Activated T-cell treated with anti-CD3 and anti-CD28 coated beads, Interleukin-2, amount 50 U/mL, for 4 hours (primary cell): Measurements from ENCODE around the gene HMGXB4. TPM values are rescaled to one million over a fixed set of nuclear protein-coding genes. Genes with fewer than 3 reads are reported as not detected.

ENCODE experiments used
- ATAC-seq, 2 donors: fragments of 200-7000 bp; cut with Tn5 transposase; one replicate each; pipeline ENCODE4 v1.10.0; 2021
- DNase-seq: peaks from one replicate; pipeline ENCODE4 v3.0.0-alpha.2; 2020
- H3K27me3 Mint-ChIP-seq: one replicate; pipeline ENCODE4 v1.8.0; 2021; ENCODE audit warnings: low read depth, mixed read lengths
- H3K36me3 Mint-ChIP-seq: one replicate; pipeline ENCODE4 v1.8.0; 2022; ENCODE audit warnings: mixed read lengths; ENCODE audit not compliant: insufficient read depth
- H3K4me1 Mint-ChIP-seq: one replicate; pipeline ENCODE4 v1.8.0; 2021; ENCODE audit warnings: low read depth, mixed read lengths
- H3K4me3 Mint-ChIP-seq: one replicate; pipeline ENCODE4 v1.8.0; 2021; ENCODE audit warnings: mild to moderate bottlenecking, moderate library complexity, mixed read lengths
- H3K9me3 Mint-ChIP-seq: one replicate; pipeline ENCODE4 v1.8.0; 2021; ENCODE audit warnings: mixed read lengths
- total RNA-seq, 3 donors: library from RNA; stranded (reverse); gene quantifications; one replicate each; pipeline ENCODE4 v1.2.1, GENCODE V29; 2021

Gene HMGXB4
- total RNA-seq, 3 donors from 2014 or later = 29.7 to 31.4 (median 30.6) TPM

DNA sequence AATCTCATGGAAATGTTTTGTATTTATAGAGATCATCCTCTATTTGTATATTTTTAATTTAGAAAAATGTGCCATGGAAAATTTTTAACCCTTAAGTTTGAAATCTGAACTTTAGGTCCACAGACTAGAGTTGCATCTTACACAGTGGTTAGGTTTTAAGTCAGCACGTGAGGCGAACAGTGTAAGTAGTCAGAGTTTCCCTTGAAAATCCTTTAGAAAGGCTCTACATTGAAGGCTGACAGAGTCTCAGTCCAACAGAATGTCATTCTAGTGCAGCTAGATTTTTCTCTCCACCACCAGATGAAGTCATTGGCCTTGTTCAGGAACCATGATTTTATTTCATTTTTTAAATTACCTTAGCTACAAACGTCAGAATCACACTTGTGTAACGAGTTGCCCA is 18.7 kb downstream of the HMGXB4 start:
- Mint-ChIP-seq H3K4me3 (no peak overlapping the region), H3K27me3 (no peaks in the 10 kb centered on the region), H3K36me3 (peaks cover 29% of the 10 kb centered on the region), H3K4me1 (peaks cover 25% of the 10 kb centered on the region), H3K9me3 (no peaks in the 10 kb centered on the region)
- ATAC-seq (no peak), DNase-seq (no peak)

DNA sequence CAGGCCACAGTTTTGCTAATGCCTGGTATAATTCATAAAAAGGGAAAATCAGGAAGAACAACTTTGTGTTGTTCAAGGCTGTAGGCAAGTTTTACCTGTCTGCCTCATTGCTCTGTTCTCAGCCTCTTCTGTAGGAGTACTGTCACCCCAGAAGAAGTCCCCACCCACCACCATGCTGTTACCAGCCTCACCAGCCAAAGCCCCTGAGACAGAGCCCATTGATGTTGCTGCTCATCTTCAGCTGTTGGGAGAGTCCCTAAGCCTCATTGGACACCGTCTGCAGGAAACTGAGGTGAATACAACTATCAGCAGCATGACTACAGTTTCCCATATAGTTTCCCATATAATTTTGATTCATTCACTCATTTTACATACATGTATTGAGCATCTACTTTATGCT is 30.8 kb downstream of the HMGXB4 start:
- DNase-seq (no peak), ATAC-seq (peak in 1 of 2 donors; percentile 21)
- Mint-ChIP-seq H3K9me3 (no peaks in the 10 kb centered on the region), H3K4me1 (peaks cover 3% of the 10 kb centered on the region), H3K27me3 (no peaks in the 10 kb centered on the region), H3K4me3 (no peak overlapping the region), H3K36me3 (peaks cover 27% of the 10 kb centered on the region)

DNA sequence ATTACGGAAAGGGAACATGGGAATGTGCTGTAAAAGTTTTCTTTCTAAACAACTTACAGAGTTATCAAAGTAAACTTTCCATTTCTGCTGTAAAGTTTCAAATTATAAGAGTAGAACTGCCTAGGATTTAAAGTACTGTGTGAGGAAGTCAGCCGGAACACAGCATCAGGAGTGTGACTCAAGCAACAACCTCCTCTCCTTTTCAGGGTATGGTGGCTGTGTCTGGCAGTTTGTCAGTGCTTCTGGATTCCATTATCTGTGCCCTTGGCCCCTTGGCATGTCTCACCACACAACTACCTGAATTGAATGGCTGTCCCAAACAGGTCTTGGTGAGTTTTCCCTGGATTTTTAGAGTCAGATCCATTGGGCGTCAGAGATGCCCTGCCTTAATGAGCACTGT is 35.5 kb downstream of the HMGXB4 start:
- DNase-seq = no peak
- no peak for ATAC-seq
- Mint-ChIP-seq H3K4me3 (no peak overlapping the region), H3K9me3 (no peaks in the 10 kb centered on the region), H3K36me3 (peaks cover 26% of the 10 kb centered on the region), H3K27me3 (no peaks in the 10 kb centered on the region), H3K4me1 (no peaks in the 10 kb centered on the region)

DNA sequence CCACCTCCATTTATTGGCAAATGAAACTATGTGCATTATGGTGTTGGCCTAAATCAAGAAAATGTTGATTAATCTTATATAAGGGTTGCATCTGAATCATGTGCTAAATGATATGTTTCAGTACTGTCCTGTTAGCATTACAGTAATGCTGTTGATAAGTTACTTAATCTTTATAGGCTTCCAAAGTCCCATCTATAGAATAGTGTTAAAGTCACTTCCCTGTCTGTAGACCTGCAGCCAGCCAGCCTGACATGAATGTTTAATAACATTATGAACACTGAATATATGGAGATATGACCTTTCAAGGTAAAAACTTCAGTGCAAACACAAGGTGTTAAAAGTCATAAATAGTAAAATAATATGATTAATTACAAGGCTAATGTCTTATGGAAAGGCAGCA is 38.8 kb downstream of the HMGXB4 start:
- Mint-ChIP-seq H3K4me3 (no peak overlapping the region), H3K27me3 (no peaks in the 10 kb centered on the region), H3K9me3 (no peaks in the 10 kb centered on the region), H3K36me3 (peaks cover 24% of the 10 kb centered on the region), H3K4me1 (peaks cover 12% of the 10 kb centered on the region)
- DNase-seq (no peak), ATAC-seq (no peak)

DNA sequence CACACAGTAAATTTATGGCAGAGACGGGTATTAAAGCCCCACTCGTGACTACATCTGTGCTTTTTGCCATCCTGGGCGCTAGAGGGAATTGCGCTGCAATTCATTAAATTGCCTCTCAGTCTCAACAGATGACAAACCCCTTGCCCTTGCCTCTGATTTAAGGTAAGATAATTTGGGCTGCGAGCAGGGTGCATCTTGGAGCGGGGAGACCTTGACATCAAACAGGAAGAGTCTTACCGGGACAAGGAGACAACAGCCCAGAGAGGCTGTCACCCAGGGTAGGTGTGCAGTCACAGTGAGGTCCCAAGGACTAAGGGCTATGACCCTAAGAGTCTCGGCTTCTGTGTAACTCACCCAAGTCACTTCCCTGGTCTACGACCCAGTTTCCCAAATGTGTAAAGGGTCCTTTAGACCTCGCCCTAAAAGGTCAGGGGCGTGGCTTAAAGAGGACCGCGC is 42.0 kb downstream of the HMGXB4 start:
- DNase-seq (peak; percentile 26), ATAC-seq (peak; percentile 19 to 24)
- Mint-ChIP-seq H3K27me3 (no peaks in the 10 kb centered on the region), H3K9me3 (no peaks in the 10 kb centered on the region), H3K36me3 (peaks cover 8% of the 10 kb centered on the region), H3K4me1 (peaks cover 35% of the 10 kb centered on the region), H3K4me3 (peak overlapping the region; percentile 80)

DNA sequence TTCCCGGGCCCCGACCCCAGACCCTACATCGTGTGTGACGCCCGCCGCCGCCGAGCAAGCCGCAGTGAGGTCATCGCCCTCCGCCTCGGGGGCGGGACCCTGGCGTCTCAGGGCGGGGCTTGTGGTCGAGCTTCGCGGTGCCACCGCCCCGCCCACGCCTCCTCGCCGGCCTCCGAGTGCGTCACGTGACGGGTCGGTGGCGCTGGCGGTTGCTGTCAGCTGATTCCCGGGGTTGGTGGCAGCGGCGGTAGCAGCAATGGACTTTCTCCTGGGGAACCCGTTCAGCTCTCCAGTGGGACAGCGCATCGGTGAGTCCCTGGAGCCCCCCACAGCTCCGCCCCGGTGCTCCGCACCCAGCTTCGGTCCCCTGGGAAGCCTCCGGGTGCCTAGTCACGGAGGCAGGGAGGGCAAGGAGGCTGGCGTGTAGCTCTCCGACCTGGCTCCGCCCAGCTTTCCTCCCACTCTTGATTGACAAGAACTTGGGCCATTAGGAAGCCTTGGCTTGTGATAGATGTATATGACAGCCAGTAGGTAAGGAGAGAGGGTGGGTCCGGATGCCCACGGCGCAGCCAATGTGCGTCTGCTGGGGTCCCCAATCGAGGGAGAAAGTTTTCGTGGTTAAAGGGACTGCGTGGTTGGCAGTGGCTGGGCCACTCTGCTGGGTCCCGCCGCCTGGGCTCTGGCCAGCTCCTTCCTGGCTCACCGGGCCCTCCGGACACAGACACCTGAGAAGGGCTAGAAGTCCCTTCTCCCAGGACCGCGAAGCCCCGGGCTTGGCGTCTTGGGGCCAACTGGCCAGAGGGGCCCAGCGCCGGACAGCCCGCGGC is 42.6 kb downstream of the HMGXB4 start, which contains the start of gene TOM1:
Gene TOM1 (plus strand): TSS at position 222 of the 827 bp plus-strand sequence. CDS start 35 bp downstream, at position 257.
- Mint-ChIP-seq H3K4me1 (peaks cover 37% of the 10 kb centered on the region), H3K27me3 (no peaks in the 10 kb centered on the region)

DNA sequence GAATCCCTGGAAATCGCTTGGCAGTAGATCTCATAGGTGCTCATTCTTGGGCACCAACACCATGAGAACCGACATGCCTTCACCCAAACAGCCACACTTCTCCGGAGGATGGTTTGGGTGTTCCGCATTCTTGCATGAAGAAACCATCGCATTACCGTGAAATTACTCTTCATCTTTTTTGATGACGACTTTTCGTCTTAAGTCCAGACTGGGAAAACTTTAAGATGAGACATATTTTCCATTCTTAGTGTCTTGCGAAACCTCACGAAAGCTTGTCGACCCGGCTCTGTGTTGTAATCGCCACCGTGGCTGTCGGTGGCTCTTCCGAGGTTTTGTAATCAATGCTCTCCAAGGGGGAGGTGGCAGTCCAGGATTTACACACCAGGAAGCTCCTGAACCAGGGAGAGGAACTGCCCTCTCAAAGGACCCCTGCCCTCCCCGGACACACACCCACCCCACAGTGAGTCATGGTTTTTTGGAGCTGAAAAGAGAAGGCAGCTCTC is 44.1 kb downstream of the HMGXB4 start:
- H3K36me3 Mint-ChIP-seq = peaks cover 4% of the 10 kb centered on the region
- ATAC-seq (no peak), DNase-seq (no peak)
- peak overlapping the region; percentile 80 for H3K4me3 Mint-ChIP-seq
- peaks cover 51% of the 10 kb centered on the region for H3K4me1 Mint-ChIP-seq
- H3K27me3 Mint-ChIP-seq = no peaks in the 10 kb centered on the region
- H3K9me3 Mint-ChIP-seq = no peaks in the 10 kb centered on the region

More for the DNA sequence above, 42.6 kb downstream of the HMGXB4 start, which contains the start of gene TOM1:
- H3K4me3 Mint-ChIP-seq = peak within 1 kb of the TSS; percentile 80
- ATAC-seq (peak; percentile 97 to 98), DNase-seq (peak; percentile 98)
- peaks cover 6% of the 10 kb centered on the region for H3K36me3 Mint-ChIP-seq
- no peaks in the 10 kb centered on the region for H3K9me3 Mint-ChIP-seq

DNA sequence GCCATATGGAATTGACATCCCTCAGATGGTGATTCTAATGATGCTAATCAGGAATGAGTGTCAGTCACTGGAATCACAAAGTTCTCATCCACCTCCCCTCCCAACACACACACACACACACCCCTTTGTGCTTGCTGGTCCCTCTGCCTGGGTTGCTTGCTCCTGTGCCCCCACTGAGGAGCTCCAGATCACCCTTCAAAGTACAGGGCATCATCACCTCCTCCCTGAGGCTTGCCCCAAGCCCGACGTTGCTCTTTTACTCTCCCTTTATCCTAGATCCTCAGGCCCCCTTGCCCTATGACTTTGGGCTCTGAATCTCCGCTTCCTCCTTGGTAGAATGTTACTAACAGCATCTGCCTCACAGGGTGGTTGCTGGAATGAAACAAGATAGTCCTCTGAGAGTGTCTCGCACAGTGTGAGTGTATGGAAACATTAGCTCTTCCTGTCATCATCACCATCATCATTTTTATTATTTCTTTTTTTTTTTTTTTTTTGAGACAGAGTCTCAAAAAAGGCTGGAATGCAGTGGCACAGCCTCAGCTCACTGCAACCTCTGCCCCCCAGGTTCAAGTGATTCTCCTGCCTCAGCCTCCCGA is 45.8 kb downstream of the HMGXB4 start:
- Mint-ChIP-seq H3K36me3 (peaks cover 4% of the 10 kb centered on the region), H3K9me3 (no peaks in the 10 kb centered on the region), H3K4me3 (no peak overlapping the region), H3K27me3 (no peaks in the 10 kb centered on the region), H3K4me1 (peaks cover 68% of the 10 kb centered on the region)
- no peak for ATAC-seq
- no peak for DNase-seq

DNA sequence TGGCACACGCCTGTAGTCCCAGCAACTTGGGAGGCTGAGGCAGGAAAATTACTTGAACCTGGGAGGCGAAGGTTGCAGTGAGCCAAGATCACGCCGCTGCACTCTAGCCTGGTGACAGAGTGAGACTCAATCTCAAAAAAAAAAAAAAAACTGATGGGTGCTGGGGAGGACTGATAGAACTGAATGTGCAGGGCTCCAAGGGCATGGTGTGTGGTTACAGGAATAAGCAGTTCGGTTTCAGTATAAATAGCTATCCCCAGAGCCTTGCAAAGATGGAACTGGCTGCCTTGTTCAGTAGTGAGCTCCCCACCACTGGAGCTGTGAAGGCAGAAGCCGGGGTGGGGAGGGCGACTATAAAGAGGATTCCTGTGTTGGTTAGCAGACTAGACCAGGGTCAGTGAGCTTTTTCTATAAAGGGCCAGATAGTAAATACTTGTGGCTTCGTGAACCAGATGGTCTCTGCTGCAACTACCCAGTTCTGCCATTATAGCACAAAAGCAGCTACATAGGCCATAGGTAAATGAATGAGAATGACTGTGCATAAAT is 48.3 kb downstream of the HMGXB4 start:
- Mint-ChIP-seq H3K4me1 (peaks cover 82% of the 10 kb centered on the region), H3K36me3 (peaks cover 10% of the 10 kb centered on the region), H3K27me3 (no peaks in the 10 kb centered on the region), H3K4me3 (no peak overlapping the region), H3K9me3 (no peaks in the 10 kb centered on the region)
- DNase-seq (no peak), ATAC-seq (no peak)

DNA sequence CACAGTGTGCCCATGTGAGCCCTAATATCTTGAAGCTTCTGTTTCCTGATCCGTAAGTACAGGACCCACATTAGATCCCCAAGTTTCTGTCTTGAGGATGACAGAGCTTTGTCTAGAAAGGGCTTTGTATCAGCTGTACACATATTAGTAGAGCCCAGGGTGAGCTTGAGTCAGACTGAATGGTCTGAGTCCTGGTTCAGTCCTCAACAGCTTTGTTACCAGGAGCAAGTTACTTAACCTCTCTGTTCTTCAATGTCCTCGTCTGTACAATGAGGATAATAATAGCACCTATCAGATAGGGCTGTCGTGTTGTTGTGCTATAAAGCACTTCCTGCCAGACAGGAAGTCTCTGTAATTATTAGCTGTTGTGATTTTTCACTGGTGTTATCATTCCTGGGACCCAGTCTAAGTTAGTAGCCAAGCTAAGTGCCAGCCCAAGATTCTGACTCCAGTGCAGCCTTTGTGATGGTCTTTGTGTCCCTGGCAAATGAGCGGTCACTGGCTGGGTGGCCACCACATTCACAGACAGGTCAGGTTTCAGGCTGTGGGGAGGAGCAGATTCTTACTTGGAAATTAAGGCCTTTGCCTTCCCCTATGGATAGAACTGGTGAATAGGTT is 49.2 kb downstream of the HMGXB4 start:
- peak in 1 of 2 donors; percentile 27 for ATAC-seq
- no peaks in the 10 kb centered on the region for H3K27me3 Mint-ChIP-seq
- H3K36me3 Mint-ChIP-seq = peaks cover 10% of the 10 kb centered on the region
- DNase-seq = no peak
- H3K4me1 Mint-ChIP-seq = peaks cover 82% of the 10 kb centered on the region
- H3K9me3 Mint-ChIP-seq = no peaks in the 10 kb centered on the region
- H3K4me3 Mint-ChIP-seq = no peak overlapping the region

DNA sequence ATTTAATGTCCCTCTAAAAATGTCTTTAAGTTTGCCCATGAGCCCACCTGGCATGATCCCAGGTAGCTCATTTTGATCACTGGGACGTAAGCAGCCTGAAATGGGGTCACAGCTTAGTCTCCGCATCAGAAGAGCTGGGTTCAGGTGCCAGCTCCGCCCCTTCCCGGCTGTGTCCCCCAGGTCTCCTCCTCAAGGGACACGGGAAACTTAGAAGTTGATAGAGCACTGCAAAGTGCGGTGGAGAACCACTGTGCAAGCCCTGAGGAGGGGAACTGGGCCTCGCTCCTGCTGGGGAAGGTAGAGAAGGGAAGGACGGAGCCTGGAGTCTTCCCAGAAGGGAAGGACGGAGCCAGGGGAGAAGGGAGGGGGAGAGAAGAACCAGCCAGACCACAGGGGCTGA is 50.1 kb downstream of the HMGXB4 start:
- Mint-ChIP-seq H3K4me3 (no peak overlapping the region), H3K27me3 (no peaks in the 10 kb centered on the region), H3K36me3 (peaks cover 10% of the 10 kb centered on the region), H3K4me1 (peaks cover 85% of the 10 kb centered on the region), H3K9me3 (no peaks in the 10 kb centered on the region)
- no peak for DNase-seq
- no peak for ATAC-seq

DNA sequence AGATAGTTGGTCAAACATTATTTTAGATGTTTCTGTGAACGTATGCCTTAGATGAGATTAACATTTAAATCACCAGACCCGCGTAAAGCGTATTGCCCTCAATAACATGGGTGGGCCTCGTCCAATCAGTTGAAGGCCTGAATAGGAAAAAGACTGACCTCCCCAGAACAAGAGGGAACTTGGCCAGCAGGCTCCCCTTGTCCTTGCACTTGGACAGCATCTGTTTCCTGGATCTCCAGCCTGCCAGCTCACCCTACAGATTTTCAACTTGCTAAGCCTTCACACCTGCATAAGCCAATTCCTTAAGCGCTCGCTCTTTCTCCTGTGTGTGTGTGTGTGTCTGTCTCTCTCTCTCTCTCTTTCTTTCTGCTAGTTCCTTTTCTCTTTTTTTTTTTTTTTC is 50.6 kb downstream of the HMGXB4 start:
- DNase-seq = no peak

DNA sequence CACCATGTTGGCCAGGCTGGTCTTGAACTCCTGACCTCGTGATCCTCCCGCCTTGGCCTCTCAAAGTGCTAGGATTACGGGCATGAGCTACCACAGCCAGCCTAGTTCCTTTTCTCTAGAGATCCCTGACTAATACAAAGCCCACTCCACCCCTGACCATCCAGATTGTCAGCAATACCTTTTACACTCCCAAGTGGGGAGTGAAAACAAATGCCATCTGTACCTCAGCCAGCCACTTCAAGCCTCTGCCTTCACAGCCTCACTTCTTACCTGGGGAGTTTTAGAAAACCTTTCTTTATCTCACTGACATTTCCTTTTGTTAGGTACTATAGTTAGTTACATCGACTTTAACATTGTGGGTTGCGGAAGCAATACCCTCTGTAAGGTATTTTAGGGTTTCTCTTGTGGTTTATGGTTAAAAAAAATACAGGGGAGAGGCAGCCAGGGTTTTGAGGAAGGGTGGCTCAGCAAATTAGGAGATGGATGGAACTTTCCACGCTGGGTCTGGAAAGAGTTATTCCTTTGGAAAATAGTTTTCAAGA is 51.3 kb downstream of the HMGXB4 start:
- Mint-ChIP-seq H3K36me3 (peaks cover 10% of the 10 kb centered on the region), H3K27me3 (no peaks in the 10 kb centered on the region), H3K4me1 (peaks cover 86% of the 10 kb centered on the region), H3K9me3 (no peaks in the 10 kb centered on the region), H3K4me3 (peak overlapping the region; percentile 19)
- ATAC-seq = no peak
- no peak for DNase-seq

More for the DNA sequence above, 50.6 kb downstream of the HMGXB4 start:
- peaks cover 85% of the 10 kb centered on the region for H3K4me1 Mint-ChIP-seq
- no peak for ATAC-seq
- no peaks in the 10 kb centered on the region for H3K9me3 Mint-ChIP-seq
- H3K4me3 Mint-ChIP-seq = no peak overlapping the region
- H3K27me3 Mint-ChIP-seq = no peaks in the 10 kb centered on the region
- H3K36me3 Mint-ChIP-seq = peaks cover 10% of the 10 kb centered on the region
